HepG2 (cell line): ENCODE data around the gene BICDL2. TPM values are rescaled to one million over a fixed set of nuclear protein-coding genes. Genes with fewer than 3 reads are reported as not detected.

Source experiments
- ATF1 ChIP-seq: IDR thresholded peaks from 2 replicates; pipeline ENCODE4 v1.6.1; 2016; ENCODE audit warnings: mild to moderate bottlenecking, control low read depth
- CEBPZ ChIP-seq: IDR thresholded peaks from 2 replicates; pipeline ENCODE4 v1.6.1; 2012; ENCODE audit warnings: low read length, improper control_type of control experiment
- DPF2 ChIP-seq: sonication (generic); formaldehyde crosslinking; IDR thresholded peaks from 2 replicates; pipeline ENCODE4 v1.4.0; 2020; ENCODE audit warnings: mild to moderate bottlenecking, low read depth, missing genetic modification reagents, borderline replicate concordance
- HNRNPH1 ChIP-seq: fragments of 200-400 bp; formaldehyde crosslinking; optimal IDR thresholded peaks from 2 replicates; pipeline ENCODE3; 2017; ENCODE audit warnings: mild to moderate bottlenecking, low read depth, low read length
- KAT8 ChIP-seq: IDR thresholded peaks from 2 replicates; pipeline ENCODE4 v1.6.1; 2016; ENCODE audit warnings: missing genetic modification reagents, missing compliant biosample characterization
- NFRKB ChIP-seq: fragments of 450-650 bp; IDR thresholded peaks from 2 replicates; pipeline ENCODE4 v1.6.1; 2017
- PRPF4 ChIP-seq: fragments of 200-400 bp; formaldehyde crosslinking; IDR thresholded peaks from 2 replicates; pipeline ENCODE4 v1.6.1; 2016; ENCODE audit warnings: low read length, low read depth; ENCODE audit not compliant: poor library complexity, severe bottlenecking
- ZBTB1 ChIP-seq: sonication (generic); formaldehyde crosslinking; IDR thresholded peaks from 2 replicates; pipeline ENCODE4 v1.4.0; 2020; ENCODE audit warnings: missing genetic modification reagents, borderline replicate concordance
- ZFP91 ChIP-seq: sonication (generic); formaldehyde crosslinking; IDR thresholded peaks from 2 replicates; pipeline ENCODE4 v1.9.0; 2022; ENCODE audit warnings: missing genetic modification reagents, mild to moderate bottlenecking, borderline replicate concordance
- ZHX2 ChIP-seq, 2 experiments: sonication (generic) in 1 of 2; formaldehyde crosslinking in 1 of 2; IDR thresholded peaks; 2 replicates each; pipeline versions ENCODE4 v1.6.1 to v1.9.0; 2014 to 2022; ENCODE audit warnings: antibody characterized with exemption in 1 of 2, borderline replicate concordance in 1 of 2, inconsistent platforms in 1 of 2, low read depth in 1 of 2, missing genetic modification reagents in 1 of 2
- ZNF317 ChIP-seq: sonication (generic); formaldehyde crosslinking; IDR thresholded peaks from 2 replicates; pipeline ENCODE4 v1.5.0; 2020; ENCODE audit warnings: mild to moderate bottlenecking, missing genetic modification reagents
- ZNF44 ChIP-seq: sonication (generic); formaldehyde crosslinking; IDR thresholded peaks from 2 replicates; pipeline ENCODE4 v1.5.1; 2020; ENCODE audit warnings: mild to moderate bottlenecking, missing genetic modification reagents
- ZNF468 ChIP-seq: sonication (generic); formaldehyde crosslinking; IDR thresholded peaks from 2 replicates; pipeline ENCODE4 v1.8.0; 2022; ENCODE audit warnings: mild to moderate bottlenecking, moderate library complexity, missing genetic modification reagents
- ZNF883 ChIP-seq: sonication (generic); formaldehyde crosslinking; IDR thresholded peaks from 2 replicates; pipeline ENCODE4 v1.5.1; 2020; ENCODE audit warnings: mild to moderate bottlenecking, missing genetic modification reagents; ENCODE audit errors: not compliant biosample characterization
- polyA plus RNA-seq, 8 experiments: library from polyadenylated mRNA; depleted of rRNA in 3 of 8; stranded (reverse) in 7 of 8; unstranded in 1 of 8; fragments of >200 nt; fragmentation: Illumina TruSeq in 4 of 8; extraction: Trizol in 4 of 8; gene quantifications; 2 replicates each; pipeline versions ENCODE4 v1.2.1 to v1.2.3, GENCODE V29; 2011 to 2016; ENCODE audit warnings: low read depth in 4 of 8, missing spikeins in 1 of 8, mixed read lengths in 1 of 8; ENCODE audit not compliant: insufficient read depth in 1 of 8
- total RNA-seq, 5 experiments: library from RNA; depleted of rRNA; stranded (reverse); fragments of >200 nt; fragmentation: Illumina TruSeq; extraction: Trizol; gene quantifications; 2 replicates each; pipeline ENCODE4 v1.2.3, GENCODE V29; 2016; ENCODE audit warnings: low read depth in 1 of 5

BICDL2 gene
- total and polyA plus RNA-seq, 2 of the 13 experiments (the other 11 are each of a cell fraction or from before 2014, with no cell fraction given) = 0.12 TPM; not detected in 1

GRCh38 chr16:2980227-2981176 is 56.2 kb downstream of the BICDL2 start, which contains the start of gene PKMYT1 (continued):
- TF ChIP-seq NFRKB (no peak), ZNF468 (CRISPR knock-in tag) (no peak), ZBTB1 (CRISPR knock-in tag) (no peak), KAT8 (peak; percentile 75), HNRNPH1 (no peak), ZHX2 (IDR thresholded peaks at IDR 0.05; ENCODE audit: low read depth) (no peak), ZHX2 (CRISPR knock-in tag; IDR thresholded peaks at IDR 0.05; ENCODE audit: borderline replicate concordance) (no peak), ZNF44 (CRISPR knock-in tag) (no peak), ZNF883 (no peak), ATF1 (no peak), ZNF317 (peak; percentile 21; the same call in 1 of the 2 replicates), PRPF4 (no peak), CEBPZ (no peak), ZFP91 (peak; percentile 64), DPF2 (CRISPR knock-in tag) (no peak)
